CD4-positive, alpha-beta memory T cell (primary cell): ENCODE results near the gene VWF. TPM values are rescaled to one million over a fixed set of nuclear protein-coding genes. Genes with fewer than 3 reads are reported as not detected.

ENCODE experiments used
- CTCF ChIA-PET: fragments of 350-600 bp; sonication (Branson Sonifier 250); formaldehyde crosslinking; loops from one replicate; lab custom pipeline; 2021; ENCODE audit warnings: inconsistent platforms; ENCODE audit not compliant: partially characterized antibody; lab: Charles Lee
- POLR2A ChIA-PET: fragments of 350-600 bp; sonication (Branson Sonifier 250); formaldehyde crosslinking; loops from one replicate; lab custom pipeline; 2021; ENCODE audit not compliant: partially characterized antibody; lab: Charles Lee
- DNase-seq, 5 donors: peaks; one replicate each; pipeline versions ENCODE4 v3.0.0 to v3.0.0-alpha.2; 2020 to 2022; ENCODE audit warnings: mixed read lengths in 1 of 5
- H3K27ac ChIP-seq: one replicate; pipeline ENCODE4 v1.7.0; 2013; ENCODE audit warnings: low read depth, low read length
- H3K27me3 ChIP-seq: 2 replicates; pipeline ENCODE4 v1.7.0; 2013; ENCODE audit warnings: mild to moderate bottlenecking, low read length, moderate library complexity; ENCODE audit not compliant: insufficient read depth
- H3K36me3 ChIP-seq: 2 replicates; pipeline ENCODE4 v1.7.0; 2013; ENCODE audit warnings: mild to moderate bottlenecking, low read length, moderate library complexity; ENCODE audit not compliant: insufficient read depth
- H3K4me1 ChIP-seq: 2 replicates; pipeline ENCODE4 v1.7.0; 2013; ENCODE audit warnings: mild to moderate bottlenecking, low read length, moderate library complexity; ENCODE audit not compliant: insufficient read depth
- H3K4me3 ChIP-seq, 2 donors: one replicate each; pipeline ENCODE4 v1.7.0; 2013; ENCODE audit warnings: low read length in 2 of 2, mild to moderate bottlenecking in 1 of 2
- H3K9me3 ChIP-seq, 2 donors: one replicate each; pipeline ENCODE4 v1.7.0; 2013; ENCODE audit warnings: low read length in 2 of 2, control low read depth in 1 of 2; ENCODE audit not compliant: control insufficient read depth in 1 of 2
- H3K27ac Mint-ChIP-seq, 7 donors: one replicate each; pipeline ENCODE4 v1.8.0; 2020 to 2021; ENCODE audit warnings: mixed read lengths in 7 of 7, mild to moderate bottlenecking in 6 of 7, inconsistent platforms in 3 of 7, moderate library complexity in 3 of 7
- H3K27me3 Mint-ChIP-seq, 2 donors: one replicate each; pipeline ENCODE4 v1.8.0; 2020 to 2021; ENCODE audit warnings: mixed read lengths in 2 of 2
- H3K36me3 Mint-ChIP-seq, 2 donors: one replicate each; pipeline ENCODE4 v1.8.0; 2020 to 2021; ENCODE audit warnings: mixed read lengths in 2 of 2, inconsistent platforms in 1 of 2, mild to moderate bottlenecking in 1 of 2
- H3K4me1 Mint-ChIP-seq, 4 donors: one replicate each; pipeline ENCODE4 v1.8.0; 2020 to 2021; ENCODE audit warnings: mixed read lengths in 4 of 4, mild to moderate bottlenecking in 1 of 4
- H3K4me3 Mint-ChIP-seq, 8 donors: one replicate each; pipeline ENCODE4 v1.8.0; 2020 to 2021; ENCODE audit warnings: mixed read lengths in 8 of 8, mild to moderate bottlenecking in 7 of 8, moderate library complexity in 6 of 8, inconsistent platforms in 3 of 8
- H3K9me3 Mint-ChIP-seq, 8 donors: one replicate each; pipeline ENCODE4 v1.8.0; 2020 to 2021; ENCODE audit warnings: mixed read lengths in 8 of 8, mild to moderate bottlenecking in 5 of 8, inconsistent platforms in 3 of 8, moderate library complexity in 1 of 8
- intact Hi-C: fragments of 100-400 bp; cut with micrococcal nuclease; formaldehyde crosslinking; loops from one replicate; pipeline ENCODE4 v1.15.1; 2023
- polyA plus RNA-seq, 2 donors: library from polyadenylated mRNA; unstranded; fragments of 300-500 nt; fragmentation: Illumina TruSeq; gene quantifications; one replicate each; pipeline ENCODE4 v1.2.3, GENCODE V29; 2021
- total RNA-seq, 2 experiments: library from RNA; stranded (reverse); gene quantifications; one replicate each; pipeline ENCODE4 v1.2.3, GENCODE V29; 2021

VWF gene
- total and polyA plus RNA-seq, 4 experiments from 2014 or later, result 0.03 to 0.17 (median 0.15) TPM; not detected in 1

- Histone ChIP-seq H3K27me3 (no peaks in the 10 kb centered on the region), H3K4me3 (no peak overlapping the region), H3K36me3 (no peaks in the 10 kb centered on the region), H3K4me1 (no peaks in the 10 kb centered on the region), H3K27ac (no peak overlapping the region), H3K9me3 (no peaks in the 10 kb centered on the region)
- ChIA-PET CTCF (interaction anchor here (0.8 kb wide), 1 partner anchor 13 kb away, joined by 4 read pairs; no protein-coding TSS in a partner anchor), POLR2A (no interaction called here)
- Mint-ChIP-seq H3K4me1 (no peaks in the 10 kb centered on the region), H3K36me3 (no peaks in the 10 kb centered on the region), H3K4me3 (no peak overlapping the region), H3K9me3 (peaks cover 0 to 3% (median 0%) of the 10 kb centered on the region in 8 donors), H3K27me3 (peaks cover 24 to 29% of the 10 kb centered on the region in 2 donors), H3K27ac (no peak overlapping the region)
- DNase-seq, result no peak
- intact Hi-C loops, result no loop called here
These were observed 146.9 kb downstream of the VWF start for GRCh38 chr12:5977556-5977955.

- Histone ChIP-seq H3K9me3 (no peaks in the 10 kb centered on the region), H3K36me3 (no peaks in the 10 kb centered on the region), H3K4me1 (no peaks in the 10 kb centered on the region), H3K4me3 (no peak overlapping the region), H3K27me3 (no peaks in the 10 kb centered on the region), H3K27ac (no peak overlapping the region)
- ChIA-PET CTCF (interaction anchor here (0.8 kb wide), 2 partner anchors 11 to 13 kb away, joined by 4 read pairs; no protein-coding TSS in a partner anchor), POLR2A (no interaction called here)
- Mint-ChIP-seq H3K27me3 (peaks cover 23 to 37% of the 10 kb centered on the region in 2 donors), H3K36me3 (no peaks in the 10 kb centered on the region), H3K27ac (no peak overlapping the region), H3K9me3 (peaks cover 0 to 3% (median 0%) of the 10 kb centered on the region in 8 donors), H3K4me1 (no peaks in the 10 kb centered on the region), H3K4me3 (no peak overlapping the region)
- intact Hi-C loops, result no loop called here
- no peak for DNase-seq
These were observed 147.8 kb downstream of the VWF start for GRCh38 chr12:5976711-5977110.

- Mint-ChIP-seq H3K27me3 (peaks cover 19 to 37% of the 10 kb centered on the region in 2 donors), H3K36me3 (no peaks in the 10 kb centered on the region), H3K4me3 (no peak overlapping the region), H3K9me3 (peaks cover 0 to 3% (median 0%) of the 10 kb centered on the region in 8 donors), H3K27ac (no peak overlapping the region), H3K4me1 (no peaks in the 10 kb centered on the region)
- intact Hi-C loops, result no loop called here
- no peaks in the 10 kb centered on the region for H3K9me3 ChIP-seq
- H3K27me3 ChIP-seq, result no peaks in the 10 kb centered on the region
- ChIA-PET CTCF (interaction anchor here (0.8 kb wide), 1 partner anchor 10 kb away, joined by 4 read pairs; no protein-coding TSS in a partner anchor), POLR2A (no interaction called here)
- H3K4me3 ChIP-seq, result no peak overlapping the region
- no peaks in the 10 kb centered on the region for H3K36me3 ChIP-seq
- no peak overlapping the region for H3K27ac ChIP-seq
- no peak for DNase-seq
- H3K4me1 ChIP-seq, result no peaks in the 10 kb centered on the region
These were observed 148.3 kb downstream of the VWF start for GRCh38 chr12:5976196-5976595.

DNA sequence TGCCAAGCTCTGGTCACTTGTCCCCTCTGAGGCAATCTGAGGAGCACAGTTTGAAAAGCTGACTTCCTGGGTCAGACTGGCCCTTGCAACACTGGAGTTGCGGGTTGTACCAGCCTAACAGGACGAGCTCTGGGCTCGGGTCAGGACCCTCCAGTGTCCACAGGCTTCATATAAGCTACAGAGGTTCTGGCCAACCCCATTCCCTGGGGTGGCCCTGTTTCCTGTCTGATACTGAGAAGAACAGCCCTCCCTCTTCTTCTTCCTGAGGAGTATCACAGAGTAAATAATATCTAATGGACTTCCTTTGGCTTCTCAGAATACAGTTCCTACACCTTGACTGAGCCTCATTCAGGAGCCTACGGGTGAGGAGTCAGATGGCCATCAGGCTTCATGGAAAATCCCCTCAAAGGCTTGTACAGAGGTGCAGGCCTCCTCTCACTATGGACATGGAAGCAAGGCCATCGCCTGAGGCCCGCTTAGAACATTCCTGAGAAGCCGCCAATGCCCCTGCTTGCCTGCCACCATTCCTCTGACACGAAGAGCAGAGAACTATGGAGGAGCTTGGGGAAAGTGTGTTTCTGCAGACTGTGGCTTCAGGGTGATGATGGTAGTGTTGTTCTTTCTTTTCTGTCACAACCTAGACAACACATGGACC lies 150.9 kb downstream of the VWF start:
- intact Hi-C loops, result no loop called here
- no peak overlapping the region for H3K4me3 Mint-ChIP-seq
- H3K9me3 Mint-ChIP-seq, result no peaks in the 10 kb centered on the region
- no peaks in the 10 kb centered on the region for H3K36me3 ChIP-seq
- POLR2A ChIA-PET, result no interaction called here
- H3K27me3 ChIP-seq, result no peaks in the 10 kb centered on the region
- no peaks in the 10 kb centered on the region for H3K36me3 Mint-ChIP-seq
- no peaks in the 10 kb centered on the region for H3K4me1 ChIP-seq
- H3K4me3 ChIP-seq, result no peak overlapping the region
- H3K27ac Mint-ChIP-seq, result no peak overlapping the region
- no peak overlapping the region for H3K27ac ChIP-seq
- DNase-seq, result no peak
- CTCF ChIA-PET, result interaction anchor here (0.8 to 2.8 kb wide), 2 partner anchors 15 to 17 kb away, joined by 3 to 15 read pairs; no protein-coding TSS in a partner anchor
- no peaks in the 10 kb centered on the region for H3K4me1 Mint-ChIP-seq
- H3K27me3 Mint-ChIP-seq, result peaks cover 27 to 44% of the 10 kb centered on the region in 2 donors
- H3K9me3 ChIP-seq, result no peaks in the 10 kb centered on the region

DNA sequence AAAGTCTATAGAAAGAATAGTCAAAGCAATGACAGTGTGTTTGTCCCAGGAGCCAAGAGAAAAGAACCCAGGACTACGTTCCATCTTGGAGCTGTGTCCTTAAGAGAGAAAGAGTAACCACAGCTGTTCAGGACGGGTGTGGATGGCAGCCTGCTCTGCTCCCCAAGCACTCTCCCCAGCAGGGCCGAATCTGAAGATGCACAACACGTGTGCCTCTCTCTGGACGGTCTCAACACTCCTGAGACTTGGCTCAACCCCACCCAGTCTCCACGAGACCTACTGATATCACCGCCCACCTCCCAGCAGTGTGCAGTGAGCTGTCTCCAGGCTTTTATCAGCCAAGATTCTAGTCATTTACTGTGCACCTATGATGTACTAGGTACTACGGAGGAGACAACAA lies 152.1 kb downstream of the VWF start:
- no peaks in the 10 kb centered on the region for H3K9me3 ChIP-seq
- H3K36me3 ChIP-seq, result no peaks in the 10 kb centered on the region
- no peaks in the 10 kb centered on the region for H3K4me1 Mint-ChIP-seq
- no peak overlapping the region for H3K4me3 Mint-ChIP-seq
- no peak for DNase-seq
- H3K27ac Mint-ChIP-seq, result no peak overlapping the region
- H3K36me3 Mint-ChIP-seq, result no peaks in the 10 kb centered on the region
- no peaks in the 10 kb centered on the region for H3K4me1 ChIP-seq
- intact Hi-C loops, result no loop called here
- peaks cover 27 to 44% of the 10 kb centered on the region in 2 donors for H3K27me3 Mint-ChIP-seq
- no peaks in the 10 kb centered on the region for H3K27me3 ChIP-seq
- H3K9me3 Mint-ChIP-seq, result no peaks in the 10 kb centered on the region
- ChIA-PET CTCF (interaction anchor here (2.8 kb wide), 1 partner anchor 16 kb away, joined by 15 read pairs; no protein-coding TSS in a partner anchor), POLR2A (no interaction called here)
- no peak overlapping the region for H3K4me3 ChIP-seq
- H3K27ac ChIP-seq, result no peak overlapping the region

DNA sequence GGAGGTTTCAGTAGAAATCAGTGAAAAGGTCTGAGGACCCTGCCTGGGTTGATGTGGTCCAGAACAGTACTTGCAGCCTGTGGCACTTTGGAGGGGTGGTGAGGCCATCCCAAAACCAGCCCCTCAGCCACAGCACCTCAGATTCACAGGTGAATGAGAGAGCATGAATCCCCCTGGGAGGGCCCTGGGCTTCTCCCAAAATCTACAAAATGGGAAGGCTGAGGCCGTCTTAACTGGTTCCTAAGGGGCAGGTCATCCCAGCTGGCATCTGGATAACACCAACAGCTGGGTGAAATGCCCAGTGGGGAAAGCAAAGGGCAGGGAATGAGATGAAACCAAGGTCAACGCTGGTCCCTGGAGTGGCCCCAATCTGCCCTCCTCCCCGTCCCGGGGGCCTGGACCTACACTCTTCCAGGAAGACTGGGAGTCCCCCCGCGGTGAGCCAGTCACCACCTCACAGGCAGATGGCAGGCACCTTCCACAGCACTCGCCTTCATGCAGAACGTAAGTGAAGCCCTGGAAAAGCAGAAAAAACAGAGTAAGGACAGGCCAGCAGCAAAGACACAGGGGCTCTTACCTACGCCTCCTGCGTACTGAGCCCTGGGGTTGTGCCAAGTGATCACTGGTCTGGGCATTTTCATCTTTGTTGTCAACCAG lies 153.1 kb downstream of the VWF start:
- no peaks in the 10 kb centered on the region for H3K4me1 Mint-ChIP-seq
- Histone ChIP-seq H3K36me3 (no peaks in the 10 kb centered on the region), H3K9me3 (no peaks in the 10 kb centered on the region), H3K27me3 (no peaks in the 10 kb centered on the region), H3K4me1 (no peaks in the 10 kb centered on the region), H3K27ac (no peak overlapping the region), H3K4me3 (no peak overlapping the region)
- DNase-seq, result no peak
- POLR2A ChIA-PET, result no interaction called here
- CTCF ChIA-PET, result no interaction called here
- intact Hi-C loops, result no loop called here
- H3K36me3 Mint-ChIP-seq, result no peaks in the 10 kb centered on the region
- H3K27me3 Mint-ChIP-seq, result peaks cover 22 to 42% of the 10 kb centered on the region in 2 donors
- no peak overlapping the region for H3K4me3 Mint-ChIP-seq
- no peaks in the 10 kb centered on the region for H3K9me3 Mint-ChIP-seq
- H3K27ac Mint-ChIP-seq, result no peak overlapping the region

GRCh38 chr12:5969974-5970690 lies 154.3 kb downstream of the VWF start:
- no peak overlapping the region for H3K4me3 ChIP-seq
- CTCF ChIA-PET, result interaction anchor here (1.2 kb wide), 1 partner anchor 27 kb away, joined by 3 read pairs; no protein-coding TSS in a partner anchor
- no peaks in the 10 kb centered on the region for H3K9me3 ChIP-seq
- intact Hi-C loops, result no loop called here
- H3K9me3 Mint-ChIP-seq, result no peaks in the 10 kb centered on the region
- H3K27ac ChIP-seq, result no peak overlapping the region
- H3K27ac Mint-ChIP-seq, result no peak overlapping the region
- H3K4me1 ChIP-seq, result no peaks in the 10 kb centered on the region
- H3K36me3 Mint-ChIP-seq, result no peaks in the 10 kb centered on the region
- peaks cover 25 to 31% of the 10 kb centered on the region in 2 donors for H3K27me3 Mint-ChIP-seq
- POLR2A ChIA-PET, result no interaction called here
- peaks cover 0 to 2% (median 0%) of the 10 kb centered on the region in 4 donors for H3K4me1 Mint-ChIP-seq
- H3K27me3 ChIP-seq, result no peaks in the 10 kb centered on the region
- DNase-seq, result no peak
- no peaks in the 10 kb centered on the region for H3K36me3 ChIP-seq
- no peak overlapping the region for H3K4me3 Mint-ChIP-seq
